GM18508 (cell line): Measurements from ENCODE around the gene KIAA1191.
"Not testable (repeated sequence)": the region's sequence is repeated elsewhere in the genome, so short reads cannot be mapped to it uniquely, and the experiment has no call there.

Experiments
- ATAC-seq: cut with Tn5 transposase; IDR thresholded peaks from one replicate; pipeline ENCODE4 v1.9.1; 2021; ENCODE audit warnings: moderate number of reproducible peaks; ENCODE audit not compliant: insufficient read depth, unreplicated experiment

Gene KIAA1191

DNA sequence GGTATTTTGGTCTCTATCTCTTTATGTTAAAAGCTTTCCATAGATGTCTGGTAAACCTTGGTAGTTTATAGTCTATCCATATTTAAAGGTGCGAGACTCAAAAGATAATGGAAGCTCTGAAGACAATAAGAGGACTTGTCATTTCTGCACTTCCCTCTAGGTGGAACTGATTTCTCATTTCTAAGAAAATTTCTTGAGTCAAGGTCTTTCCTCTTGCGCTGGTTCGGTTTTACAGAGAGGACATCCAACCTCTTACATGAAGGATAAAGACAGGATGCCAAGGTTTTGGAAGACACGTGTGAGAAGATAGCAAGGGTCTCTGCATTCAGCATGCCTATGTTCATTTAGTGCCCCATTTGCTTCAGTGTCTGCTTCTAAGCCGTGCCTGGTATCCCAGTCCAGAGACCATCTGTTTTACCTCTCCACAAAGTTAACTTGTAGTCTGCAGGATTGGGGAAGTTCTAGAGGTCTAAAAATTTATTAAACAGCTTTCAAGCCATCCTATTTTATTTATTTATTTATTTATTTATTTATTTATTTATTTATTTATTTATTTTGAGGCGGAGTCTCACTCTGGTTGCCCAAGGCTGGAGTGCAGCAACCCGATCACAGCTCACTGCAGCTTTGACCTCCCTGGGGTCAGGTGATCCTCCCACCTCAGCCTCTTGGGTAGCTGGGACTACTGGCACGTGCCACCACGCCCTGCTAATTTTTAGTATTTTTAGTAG, 41.6 kb downstream of the KIAA1191 start:
- no peak for ATAC-seq

DNA sequence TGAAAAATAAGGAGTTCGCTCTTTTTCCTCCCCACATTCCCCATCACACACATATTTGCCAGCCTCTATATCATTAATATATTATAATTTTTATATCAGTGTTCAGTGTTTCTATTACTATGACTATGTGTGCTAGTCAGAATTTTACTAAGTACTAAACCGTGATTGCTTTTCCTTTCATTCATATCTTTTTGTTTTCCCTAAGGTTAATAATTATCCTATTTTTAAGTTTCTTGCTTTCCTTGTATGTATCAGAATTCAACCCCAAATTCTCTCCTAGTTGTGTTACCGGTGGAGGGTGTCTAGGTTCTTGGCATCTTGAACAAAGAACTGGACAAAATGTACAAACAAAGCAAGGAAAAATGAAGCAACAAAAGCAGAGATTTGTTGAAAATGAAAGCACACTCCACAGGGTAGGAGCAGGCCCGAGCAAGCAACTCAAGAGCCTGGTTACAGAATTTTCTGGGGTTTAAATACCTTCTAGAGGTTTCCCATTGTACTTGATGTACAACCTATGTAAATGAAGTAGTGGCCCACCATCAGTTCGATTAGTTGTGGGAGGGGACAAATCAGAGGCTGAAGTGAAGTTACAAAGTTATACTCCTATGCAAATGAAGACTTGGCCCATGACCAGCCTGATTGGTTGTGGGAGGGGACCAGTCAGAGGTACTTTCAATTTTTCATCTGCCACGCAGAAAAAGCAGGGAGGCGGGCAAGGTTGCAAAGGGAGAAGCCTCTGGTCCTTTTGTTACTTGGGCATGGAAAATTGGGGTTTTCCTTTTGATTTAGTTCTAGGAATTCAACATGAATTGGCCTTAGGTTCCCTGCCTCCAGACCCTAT, 43.8 kb downstream of the KIAA1191 start:
- ATAC-seq = no peak

DNA sequence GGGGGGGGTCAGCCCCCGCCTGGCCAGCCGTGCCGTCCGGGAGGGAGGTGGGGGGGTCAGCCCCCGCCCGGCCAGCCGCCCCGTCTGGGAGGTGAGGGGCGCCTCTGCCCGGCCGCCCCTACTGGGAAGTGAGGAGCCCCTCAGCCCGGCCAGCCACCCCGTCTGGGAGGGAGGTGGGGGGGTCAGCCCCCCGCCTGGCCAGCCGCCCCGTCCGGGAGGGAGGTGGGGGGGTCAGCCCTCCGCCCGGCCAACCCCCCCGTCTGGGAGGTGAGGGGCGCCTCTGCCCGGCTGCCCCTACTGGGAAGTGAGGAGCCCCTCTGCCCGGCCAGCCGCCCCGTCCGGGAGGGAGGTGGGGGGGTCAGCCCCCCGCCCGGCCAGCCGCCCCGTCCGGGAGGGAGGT, 56.2 kb downstream of the KIAA1191 start:
- ATAC-seq = not testable (repeated sequence)
